ENCODE results near the gene EPC1.

- TF ChIP-seq PATZ1 (CRISPR knock-in tag; IDR thresholded peaks at IDR 0.05; ENCODE audit: borderline replicate concordance): no peak
- no peak for TF ChIP-seq SNAI2 (CRISPR knock-in tag; IDR thresholded peaks at IDR 0.05)
- no peak for TF ChIP-seq ZFP30 (CRISPR knock-in tag; IDR thresholded peaks at IDR 0.05)
- no peak for TF ChIP-seq POU6F1 (CRISPR knock-in tag; IDR thresholded peaks at IDR 0.05; ENCODE audit: borderline replicate concordance, low read depth)
- no peak for TF ChIP-seq ESRRG (CRISPR knock-in tag; IDR thresholded peaks at IDR 0.05)
- no peak for TF ChIP-seq CREB5 (CRISPR knock-in tag; IDR thresholded peaks at IDR 0.05; ENCODE audit: low read depth)
- no peak for TF ChIP-seq BACH2 (CRISPR knock-in tag; IDR thresholded peaks at IDR 0.05; ENCODE audit: borderline replicate concordance)
- no peak for TF ChIP-seq TOX (CRISPR knock-in tag; IDR thresholded peaks at IDR 0.05; ENCODE audit: borderline replicate concordance)
- no peak for TF ChIP-seq ZFP3 (CRISPR knock-in tag; IDR thresholded peaks at IDR 0.05)
- no peak for TF ChIP-seq OSR1 (CRISPR knock-in tag; IDR thresholded peaks at IDR 0.05)
Observed at GRCh38 chr10:32378363-32379317, 31.7 kb upstream of the EPC1 start.

Data from SK-N-SH treated with all-trans-retinoic acid at 6 μM for 48 hours (cell line).